ENCODE data around the gene PXDN.

The PXDN gene

GRCh38 chr2:1661891-1662605 is 82.3 kb downstream of the PXDN start:
- no peak for DNase-seq

DNA sequence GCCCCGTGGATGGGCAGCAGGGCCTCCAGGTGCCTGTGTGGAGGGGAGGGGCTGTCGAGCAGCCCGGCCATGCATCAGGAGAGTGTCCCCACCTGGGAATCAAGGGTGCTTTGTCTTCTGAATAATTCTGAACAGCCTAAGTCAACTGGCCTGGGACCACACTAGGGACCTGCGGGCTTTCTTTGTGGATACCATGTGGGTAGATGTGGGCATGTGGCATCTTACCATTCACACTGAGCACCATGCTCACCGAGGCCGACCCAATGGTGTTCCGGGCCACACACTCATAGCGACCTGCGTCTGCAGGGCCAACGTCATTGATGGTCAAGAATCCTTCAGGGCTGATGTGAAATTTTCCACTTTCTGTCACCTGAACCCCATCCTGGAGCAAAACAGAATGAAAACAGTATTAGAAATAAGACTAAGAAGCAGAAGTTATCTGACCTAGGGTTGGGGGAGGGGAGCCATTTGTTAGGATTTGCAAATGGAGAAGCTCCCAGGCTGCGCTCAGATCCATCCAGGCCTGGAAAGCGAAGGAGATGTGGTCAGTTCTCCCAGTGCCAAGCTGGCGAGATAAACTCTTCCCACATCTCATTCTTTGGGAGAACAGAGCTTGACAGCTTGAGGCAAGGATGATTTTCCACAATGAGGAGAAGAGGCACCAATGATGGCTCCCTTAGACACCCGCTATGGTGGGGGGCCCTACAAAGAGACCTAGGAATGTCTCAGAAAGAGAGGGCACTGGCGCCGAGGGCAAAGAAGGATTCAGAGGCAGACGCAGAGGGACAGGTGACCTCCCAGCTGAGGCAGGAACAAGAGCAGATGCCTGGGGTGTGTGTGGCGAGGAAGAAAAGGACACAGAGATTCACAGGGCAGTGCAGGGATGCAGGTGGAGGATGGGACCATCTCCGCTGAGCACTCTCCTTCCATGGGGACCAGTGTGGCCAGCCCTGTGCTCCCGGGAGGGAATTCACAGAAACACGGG is 83.4 kb downstream of the PXDN start:
- no peak for DNase-seq

DNA sequence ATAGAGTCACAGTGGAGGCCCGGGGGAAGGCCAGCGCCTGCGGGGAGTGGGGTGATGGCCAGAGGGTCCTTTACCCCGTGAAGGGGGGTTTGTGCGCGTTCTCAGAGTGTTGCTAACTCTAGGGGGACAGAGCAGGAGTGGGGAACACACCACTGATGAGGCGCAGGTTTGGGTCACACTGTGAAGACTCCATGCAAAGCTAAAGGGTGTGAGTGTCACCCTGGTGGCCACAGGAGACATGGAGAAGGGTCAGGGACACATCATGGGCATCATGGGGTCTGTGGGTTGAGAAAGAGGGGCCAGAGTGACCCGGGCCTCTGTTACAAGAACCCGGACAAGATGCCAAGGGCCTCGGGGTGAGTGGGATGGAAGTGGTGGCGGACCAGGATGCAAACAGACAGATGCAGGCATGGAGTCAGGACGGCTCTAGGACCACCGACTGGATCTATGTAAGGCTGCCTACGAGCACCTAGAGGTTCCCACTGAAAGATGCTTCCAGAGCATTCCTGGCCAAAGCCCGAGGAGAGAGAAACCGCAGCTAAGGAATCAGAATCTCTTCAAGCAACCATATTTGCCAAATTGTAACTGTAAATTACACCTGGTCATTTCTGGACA is 84.3 kb downstream of the PXDN start:
- DNase-seq, result no peak

- DNase-seq, result no peak
Observed at GRCh38 chr2:1658394-1659151, 85.7 kb downstream of the PXDN start.

- DNase-seq, result no peak
Observed at GRCh38 chr2:1656961-1657841, 87.1 kb downstream of the PXDN start.

DNA sequence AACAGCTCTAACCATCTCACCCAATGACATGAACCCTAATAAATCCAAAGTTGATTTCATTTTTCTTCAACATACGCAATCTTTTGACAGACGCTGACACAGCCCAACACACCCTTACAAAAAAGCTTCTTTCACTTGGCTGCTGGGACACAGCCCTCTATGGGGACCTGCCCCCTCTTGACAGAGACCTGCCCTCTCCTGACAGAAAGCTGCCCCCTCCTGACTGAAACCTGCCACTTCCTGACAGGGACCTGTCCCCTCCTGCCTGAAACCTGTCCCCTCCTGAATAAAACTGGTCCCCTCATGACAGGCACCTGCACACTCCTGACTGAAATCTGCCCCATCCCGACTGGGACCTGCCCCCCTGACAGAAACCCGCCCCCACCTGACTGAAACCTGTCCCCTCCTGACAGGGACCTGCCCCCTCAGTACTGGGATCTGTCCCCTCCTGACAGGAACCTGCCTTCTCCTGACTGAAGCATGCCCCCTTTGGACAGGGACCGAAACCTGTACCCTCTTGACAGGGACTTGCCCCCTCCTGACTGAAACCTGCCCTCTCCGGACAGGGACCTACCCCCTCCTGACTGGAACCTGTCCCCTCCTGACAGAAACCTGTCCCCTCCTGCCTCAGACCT is 87.9 kb downstream of the PXDN start:
- no peak for DNase-seq

GRCh38 chr2:1655461-1655860 is 88.9 kb downstream of the PXDN start:
- DNase-seq, result no peak

GRCh38 chr2:1654696-1655374 is 89.5 kb downstream of the PXDN start:
- no peak for DNase-seq

DNA sequence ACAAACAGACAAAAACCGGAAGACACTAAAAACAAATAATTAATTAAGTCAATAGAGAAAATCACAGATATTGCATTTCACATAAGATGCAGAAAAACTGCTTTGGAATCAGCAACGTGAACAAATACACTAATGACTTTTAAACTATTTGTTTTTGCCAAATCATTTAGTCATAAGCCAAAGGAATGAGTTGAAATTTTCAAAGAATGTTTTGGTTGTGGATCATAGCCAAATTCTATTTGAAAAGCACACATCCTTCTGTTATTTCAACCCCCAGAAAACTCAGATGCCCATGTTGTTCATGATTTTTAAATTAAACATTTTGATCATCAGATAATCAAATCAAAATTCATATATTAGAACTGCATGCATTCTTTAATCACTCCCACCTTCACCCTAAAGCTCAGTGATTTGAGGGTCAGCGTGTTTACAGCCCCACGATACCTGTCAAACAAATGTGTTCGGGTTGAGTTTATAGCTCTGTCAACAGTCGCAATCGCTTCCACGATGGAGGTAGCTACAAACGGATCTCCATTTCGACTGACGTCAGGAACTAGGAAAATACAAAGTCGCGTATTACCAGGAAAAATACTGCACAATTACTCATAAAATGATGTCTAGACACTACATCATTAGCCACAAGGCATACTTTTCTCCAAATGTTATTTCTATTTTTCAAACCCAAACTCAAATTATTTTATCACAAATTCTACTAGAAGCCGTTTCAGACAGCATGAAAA is 90.2 kb downstream of the PXDN start:
- no peak for DNase-seq

DNA sequence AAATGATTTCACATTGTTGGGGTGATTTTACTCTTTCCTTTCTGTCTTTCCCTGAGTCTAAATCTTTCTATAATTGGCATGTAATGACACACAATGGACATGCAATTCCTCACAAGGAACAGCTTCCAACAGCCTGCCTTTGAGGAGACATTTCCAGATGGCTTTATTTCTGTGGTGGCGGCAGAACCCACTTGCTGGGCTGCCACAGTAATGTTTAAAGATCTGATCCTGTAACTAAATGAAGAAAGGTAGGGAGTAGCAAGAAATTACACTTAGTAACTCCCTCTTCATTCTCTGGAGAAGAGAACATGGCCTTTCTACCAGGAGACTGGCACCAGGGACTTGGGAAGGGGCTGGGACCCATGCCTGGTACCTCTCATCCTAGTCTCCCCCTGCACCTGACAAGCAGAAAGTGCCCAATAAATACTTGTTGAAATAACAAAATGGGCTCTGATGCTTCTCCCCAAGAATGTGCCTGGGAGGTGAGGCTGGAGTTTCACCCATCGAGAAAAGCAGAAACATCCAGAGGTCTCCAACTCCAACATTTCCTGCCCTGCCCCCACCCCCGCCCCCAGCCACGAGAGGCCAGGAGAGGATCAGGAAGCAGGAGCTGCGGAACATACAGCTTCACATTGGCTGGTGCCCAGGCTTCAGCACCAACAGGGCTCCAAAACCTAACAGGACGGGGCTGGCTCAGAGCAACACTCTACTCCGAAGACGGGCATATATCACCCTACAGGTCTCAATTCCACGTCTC is 92.1 kb downstream of the PXDN start:
- no peak for DNase-seq

GRCh38 chr2:1651121-1652033 is 92.9 kb downstream of the PXDN start:
- no peak for DNase-seq

DNA sequence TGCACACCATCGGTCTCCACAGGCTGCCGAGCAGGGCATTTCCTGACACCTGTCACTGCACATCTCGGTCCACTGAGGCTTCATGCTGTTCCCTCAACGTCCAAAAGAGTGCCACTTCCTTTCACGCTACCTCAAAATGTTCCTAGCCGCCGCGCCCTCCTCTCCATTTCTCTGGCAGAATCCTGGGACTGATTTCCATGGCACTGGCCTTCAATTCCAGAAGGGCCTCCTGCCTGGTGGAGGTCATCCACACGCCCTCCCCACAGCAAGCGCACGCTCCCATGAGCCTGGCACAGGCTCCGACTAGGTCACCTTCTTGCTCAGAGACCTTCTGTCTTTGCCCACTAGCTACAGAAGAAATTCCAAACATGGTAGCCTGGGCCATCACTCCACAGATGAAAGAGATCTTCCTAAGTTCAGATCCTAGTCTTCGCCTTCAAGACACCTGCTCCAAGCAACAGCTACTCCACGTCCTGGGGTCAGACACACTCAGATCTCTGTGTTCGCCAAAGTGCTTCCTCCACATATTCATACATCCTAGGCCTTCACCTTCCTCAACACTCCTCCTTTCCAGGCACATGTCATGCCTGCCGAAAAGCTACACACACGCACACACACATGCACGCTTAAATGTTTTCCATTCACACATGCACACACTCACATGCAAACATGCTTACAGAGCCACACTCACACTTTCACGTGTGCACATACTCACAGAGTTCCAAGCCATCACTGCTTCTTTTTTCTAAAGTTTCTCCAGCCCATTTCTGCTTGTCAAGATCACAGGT is 94.0 kb downstream of the PXDN start:
- no peak for DNase-seq

- no peak for DNase-seq
Observed at GRCh38 chr2:1649103-1650084, 94.9 kb downstream of the PXDN start.

DNA sequence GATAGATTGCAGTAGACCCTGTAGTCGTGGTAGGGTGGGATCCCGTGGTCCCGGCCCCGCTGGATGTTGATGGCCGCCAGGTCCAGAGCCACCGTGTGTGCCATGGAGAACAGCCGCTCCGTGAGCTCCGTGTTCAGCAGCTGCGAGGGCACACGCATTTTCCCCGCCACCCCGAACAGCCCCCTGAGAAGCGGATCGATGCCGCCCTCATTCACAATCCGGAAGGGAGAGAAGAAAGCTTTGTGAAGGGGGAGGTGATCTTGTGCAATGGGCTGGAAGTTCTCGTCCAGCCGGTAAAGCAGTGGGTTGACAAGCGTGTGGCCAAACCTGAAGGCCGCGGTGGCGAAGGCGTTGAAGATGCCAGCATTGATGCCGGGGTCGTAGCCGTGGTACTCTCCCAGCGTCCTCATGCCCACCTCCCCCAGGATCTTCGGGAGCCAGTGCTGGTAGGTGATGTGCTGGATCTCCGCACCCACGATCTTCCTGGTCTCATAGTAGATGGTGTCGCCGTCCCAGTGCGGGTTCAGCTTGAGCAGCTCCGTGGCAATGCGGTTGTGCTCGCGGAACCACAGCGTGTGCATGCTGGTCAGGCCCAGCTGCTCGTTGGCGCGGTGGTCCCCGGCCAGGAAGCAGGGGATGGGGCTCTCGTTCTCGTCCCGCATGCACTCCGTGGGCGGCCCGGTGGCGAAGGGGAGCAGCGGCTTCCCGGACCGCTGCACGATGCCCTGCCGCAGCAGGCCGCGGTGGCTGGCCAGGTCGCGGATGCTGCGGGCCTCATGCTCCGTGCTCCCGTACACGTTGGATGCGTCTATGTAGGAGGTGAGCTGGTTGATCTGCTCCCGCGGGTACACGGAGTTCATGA is 95.8 kb downstream of the PXDN start:
- DNase-seq, result no peak
